K562 (cell line): ENCODE results near the gene AIF1. TPM values are rescaled to one million over a fixed set of nuclear protein-coding genes. Genes with fewer than 3 reads are reported as not detected.
A peak's percentile ranks its signal among the peaks of the same experiment; 100 is the strongest.

Source experiments
- ARID2 ChIP-seq: fragments of 450-650 bp; IDR thresholded peaks from 2 replicates; pipeline ENCODE4 v1.6.1; 2017; ENCODE audit warnings: antibody characterized with exemption, mild to moderate bottlenecking
- CBX1 ChIP-seq: sonication (generic); IDR thresholded peaks from 2 replicates; pipeline ENCODE4 v1.6.1; 2016; ENCODE audit warnings: antibody characterized with exemption, low read depth, mild to moderate bottlenecking
- ELF4 ChIP-seq: fragments of 450-650 bp; formaldehyde crosslinking; IDR thresholded peaks from 2 replicates; pipeline ENCODE4 v1.4.0; 2022; ENCODE audit warnings: missing genetic modification characterization
- HMG20A ChIP-seq: fragments of 450-650 bp; formaldehyde crosslinking; conservative IDR thresholded peaks from 2 replicates; pipeline ENCODE4 v1.4.0; 2020; ENCODE audit warnings: mild to moderate bottlenecking, mixed read lengths
- KAT7 ChIP-seq: sonication (generic); formaldehyde crosslinking; IDR thresholded peaks from 2 replicates; pipeline ENCODE4 v1.8.0; 2022; ENCODE audit warnings: missing genetic modification reagents, mild to moderate bottlenecking, borderline replicate concordance
- PHF20 ChIP-seq: fragments of 450-650 bp; IDR thresholded peaks from 2 replicates; pipeline ENCODE4 v1.6.1; 2018; ENCODE audit not compliant: partially characterized antibody
- RBM25 ChIP-seq: fragments of 200-400 bp; formaldehyde crosslinking; IDR thresholded peaks from 2 replicates; pipeline ENCODE4 v1.6.1; 2018; ENCODE audit warnings: low read length, low read depth, moderate library complexity; ENCODE audit not compliant: severe bottlenecking
- SMC3 ChIP-seq: conservative IDR thresholded peaks from 2 replicates; pipeline ENCODE4 v1.6.1; 2011; ENCODE audit warnings: low read depth, low read length, improper control_type of control experiment; ENCODE audit not compliant: insufficient read depth
- SRF ChIP-seq, 2 experiments: fragments of 250-450, 450-650 bp in 1 of 2; sonication (Bioruptor Pico) in 1 of 2; sonication (generic) in 1 of 2; formaldehyde crosslinking; IDR thresholded peaks; 2 replicates each; pipeline versions ENCODE4 v1.5.0 to v1.5.1; 2020 to 2022; ENCODE audit warnings: mild to moderate bottlenecking in 1 of 2, missing genetic modification reagents in 1 of 2
- SRSF3 ChIP-seq: fragments of 200-400 bp; formaldehyde crosslinking; IDR thresholded peaks from 2 replicates; pipeline ENCODE4 v1.6.1; 2016; ENCODE audit warnings: mild to moderate bottlenecking, low read length, moderate library complexity; ENCODE audit not compliant: insufficient read depth
- TAF15 ChIP-seq: fragments of 200-400 bp; formaldehyde crosslinking; IDR thresholded peaks from 2 replicates; pipeline ENCODE4 v1.6.1; 2017; ENCODE audit warnings: mild to moderate bottlenecking, low read depth, low read length, moderate library complexity
- TEAD4 ChIP-seq, 2 experiments: sonication (generic) in 1 of 2; formaldehyde crosslinking in 1 of 2; IDR thresholded peaks; 2 replicates each; pipeline versions ENCODE4 v1.6.1 to v1.8.0; 2012 to 2022; ENCODE audit warnings: borderline replicate concordance in 1 of 2, inconsistent platforms in 1 of 2, low read length in 1 of 2, mild to moderate bottlenecking in 1 of 2, missing genetic modification reagents in 1 of 2
- ZBED1 ChIP-seq: IDR thresholded peaks from 2 replicates; pipeline ENCODE4 v1.6.1; 2014
- ZFX ChIP-seq: sonication (generic); formaldehyde crosslinking; IDR thresholded peaks from 2 replicates; pipeline ENCODE4 v1.8.0; 2022; ENCODE audit warnings: mild to moderate bottlenecking, missing genetic modification reagents, moderate library complexity
- ZNF232 ChIP-seq: sonication (generic); formaldehyde crosslinking; IDR thresholded peaks from 2 replicates; pipeline ENCODE4 v1.8.0; 2022; ENCODE audit warnings: mild to moderate bottlenecking, missing genetic modification reagents
- ZNF644 ChIP-seq: fragments of 200-800 bp; sonication (Bioruptor generic); IDR thresholded peaks from 2 replicates; pipeline ENCODE4 v1.6.1; 2016; ENCODE audit warnings: low read depth, missing genetic modification characterization, missing compliant biosample characterization
- ZNF764 ChIP-seq: fragments of 250-450 bp; sonication (Bioruptor Pico); IDR thresholded peaks from 2 replicates; pipeline ENCODE4 v1.4.0; 2020; ENCODE audit warnings: low read depth, mild to moderate bottlenecking, moderate library complexity
- polyA plus RNA-seq, 8 experiments: library from polyadenylated mRNA; depleted of rRNA in 4 of 8; stranded (reverse) in 5 of 8; unstranded in 3 of 8; fragments of >200 nt; fragmentation: Nextera tagmentation in 2 of 8; fragmentation: Illumina TruSeq in 1 of 8; extraction: Ambion mirVana in 2 of 8; extraction: Trizol in 1 of 8; gene quantifications; 2 replicates each; pipeline versions ENCODE4 v1.2.1 to v1.2.3, GENCODE V29; 2011 to 2014; ENCODE audit warnings: inconsistent platforms in 1 of 8, missing spikeins in 1 of 8
- total RNA-seq, 7 experiments: library from RNA; depleted of rRNA in 6 of 7; stranded (reverse); fragments of >200 nt in 6 of 7; fragmentation: Illumina TruSeq in 2 of 7; extraction: Trizol in 2 of 7; gene quantifications; 2 replicates each; pipeline versions ENCODE4 v1.2.1 to v1.2.3, GENCODE V29; 2011 to 2021; ENCODE audit warnings: low replicate concordance in 1 of 7
- TF ChIP-seq, protein P1 (sequence below): fragments of 450-650 bp; IDR thresholded peaks from 2 replicates; pipeline ENCODE4 v1.6.1; 2017; ENCODE audit warnings: antibody characterized with exemption, mild to moderate bottlenecking
- TF ChIP-seq, protein P2 (sequence below): fragments of 450-650 bp; formaldehyde crosslinking; IDR thresholded peaks from 2 replicates; pipeline ENCODE4 v1.4.0; 2022; ENCODE audit warnings: missing genetic modification characterization
- TF ChIP-seq, protein P3 (sequence below), 2 experiments: fragments of 250-450 bp in 1 of 2; fragments of 450-650 bp in 1 of 2; sonication (Bioruptor Pico) in 1 of 2; IDR thresholded peaks; 2 replicates each; pipeline versions ENCODE4 v1.6.1 to v1.8.0; 2016 to 2021; ENCODE audit warnings: mild to moderate bottlenecking in 2 of 2, moderate library complexity in 2 of 2, missing compliant biosample characterization in 1 of 2, missing genetic modification characterization in 1 of 2

AIF1 gene
- total and polyA plus RNA-seq, 9 of the 15 experiments (the other 6 are each of a cell fraction or from before 2014, with no cell fraction given), result 9.4 to 33.4 (median 19.4) TPM

DNA sequence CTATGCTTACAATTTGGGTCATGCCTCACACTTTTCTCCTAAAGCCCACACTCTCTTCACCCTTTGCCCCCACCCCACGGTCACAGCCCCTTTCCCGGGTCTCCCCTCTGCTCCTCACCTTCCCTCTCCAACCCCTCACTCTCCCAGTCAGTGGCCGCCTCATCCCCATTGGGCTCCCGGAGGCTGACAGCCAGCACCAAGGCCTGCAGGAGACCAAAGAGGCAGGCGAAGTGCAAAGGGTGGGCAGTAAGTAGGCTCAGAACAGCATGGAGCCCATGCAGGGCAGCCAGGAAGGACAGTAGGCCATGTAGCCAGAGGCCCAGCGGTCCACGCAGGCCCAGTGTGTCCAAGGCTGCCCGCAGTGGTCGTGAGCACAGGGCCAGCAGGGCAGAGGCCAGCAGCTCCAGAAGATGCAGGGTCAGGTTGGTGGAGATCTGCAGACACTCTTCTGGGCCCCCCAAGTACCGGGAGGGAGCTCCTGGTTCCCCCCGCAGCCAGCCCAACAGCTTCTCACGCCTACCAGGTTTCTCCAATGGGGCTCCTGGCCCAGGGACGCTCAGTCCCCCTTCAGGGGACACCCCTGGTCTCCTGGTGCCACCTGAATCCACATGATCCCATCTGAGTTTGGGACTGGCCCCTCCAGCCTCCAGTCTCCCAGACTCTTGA, 44.1 kb downstream of the AIF1 start (continued):
- TF ChIP-seq TEAD4 (IDR thresholded peaks at IDR 0.05; ENCODE audit: low read length) (no peak), TEAD4 (CRISPR knock-in tag; IDR thresholded peaks at IDR 0.05; ENCODE audit: borderline replicate concordance) (peak; percentile 80; the same call in 1 of the 2 replicates), SRSF3 (no peak), ZFX (CRISPR knock-in tag) (no peak), KAT7 (no peak), ELF4 (CRISPR knock-in tag) (0 out of 2 replicates have a peak, but pooled peaks have one; percentile 32), SRF (CRISPR knock-in tag; IDR thresholded peaks at IDR 0.05) (0 out of 4 replicates have a peak, but pooled peaks of 1 of the 2 experiments have one; percentile 9), ZNF232 (CRISPR knock-in tag) (no peak), PHF20 (no peak), ZNF764 (CRISPR knock-in tag) (peak; percentile 62; the same call in 1 of the 2 replicates), TAF15 (peak; percentile 79; the same call in 1 of the 2 replicates), SMC3 (no peak), ARID2 (no peak), ZNF644 (tag) (no peak), HMG20A (CRISPR knock-in tag) (no peak), RBM25 (no peak), ZBED1 (no peak), CBX1 (no peak)
- TF ChIP-seq, protein P1, sequence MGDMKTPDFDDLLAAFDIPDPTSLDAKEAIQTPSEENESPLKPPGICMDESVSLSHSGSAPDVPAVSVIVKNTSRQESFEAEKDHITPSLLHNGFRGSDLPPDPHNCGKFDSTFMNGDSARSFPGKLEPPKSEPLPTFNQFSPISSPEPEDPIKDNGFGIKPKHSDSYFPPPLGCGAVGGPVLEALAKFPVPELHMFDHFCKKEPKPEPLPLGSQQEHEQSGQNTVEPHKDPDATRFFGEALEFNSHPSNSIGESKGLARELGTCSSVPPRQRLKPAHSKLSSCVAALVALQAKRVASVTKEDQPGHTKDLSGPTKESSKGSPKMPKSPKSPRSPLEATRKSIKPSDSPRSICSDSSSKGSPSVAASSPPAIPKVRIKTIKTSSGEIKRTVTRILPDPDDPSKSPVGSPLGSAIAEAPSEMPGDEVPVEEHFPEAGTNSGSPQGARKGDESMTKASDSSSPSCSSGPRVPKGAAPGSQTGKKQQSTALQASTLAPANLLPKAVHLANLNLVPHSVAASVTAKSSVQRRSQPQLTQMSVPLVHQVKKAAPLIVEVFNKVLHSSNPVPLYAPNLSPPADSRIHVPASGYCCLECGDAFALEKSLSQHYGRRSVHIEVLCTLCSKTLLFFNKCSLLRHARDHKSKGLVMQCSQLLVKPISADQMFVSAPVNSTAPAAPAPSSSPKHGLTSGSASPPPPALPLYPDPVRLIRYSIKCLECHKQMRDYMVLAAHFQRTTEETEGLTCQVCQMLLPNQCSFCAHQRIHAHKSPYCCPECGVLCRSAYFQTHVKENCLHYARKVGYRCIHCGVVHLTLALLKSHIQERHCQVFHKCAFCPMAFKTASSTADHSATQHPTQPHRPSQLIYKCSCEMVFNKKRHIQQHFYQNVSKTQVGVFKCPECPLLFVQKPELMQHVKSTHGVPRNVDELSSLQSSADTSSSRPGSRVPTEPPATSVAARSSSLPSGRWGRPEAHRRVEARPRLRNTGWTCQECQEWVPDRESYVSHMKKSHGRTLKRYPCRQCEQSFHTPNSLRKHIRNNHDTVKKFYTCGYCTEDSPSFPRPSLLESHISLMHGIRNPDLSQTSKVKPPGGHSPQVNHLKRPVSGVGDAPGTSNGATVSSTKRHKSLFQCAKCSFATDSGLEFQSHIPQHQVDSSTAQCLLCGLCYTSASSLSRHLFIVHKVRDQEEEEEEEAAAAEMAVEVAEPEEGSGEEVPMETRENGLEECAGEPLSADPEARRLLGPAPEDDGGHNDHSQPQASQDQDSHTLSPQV, result no peak
- TF ChIP-seq, protein P2, sequence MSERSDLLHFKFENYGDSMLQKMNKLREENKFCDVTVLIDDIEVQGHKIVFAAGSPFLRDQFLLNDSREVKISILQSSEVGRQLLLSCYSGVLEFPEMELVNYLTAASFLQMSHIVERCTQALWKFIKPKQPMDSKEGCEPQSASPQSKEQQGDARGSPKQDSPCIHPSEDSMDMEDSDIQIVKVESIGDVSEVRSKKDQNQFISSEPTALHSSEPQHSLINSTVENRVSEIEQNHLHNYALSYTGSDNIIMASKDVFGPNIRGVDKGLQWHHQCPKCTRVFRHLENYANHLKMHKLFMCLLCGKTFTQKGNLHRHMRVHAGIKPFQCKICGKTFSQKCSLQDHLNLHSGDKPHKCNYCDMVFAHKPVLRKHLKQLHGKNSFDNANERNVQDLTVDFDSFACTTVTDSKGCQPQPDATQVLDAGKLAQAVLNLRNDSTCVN, result 0 out of 2 replicates have a peak, but pooled peaks have one; percentile 8
- TF ChIP-seq, protein P3, sequence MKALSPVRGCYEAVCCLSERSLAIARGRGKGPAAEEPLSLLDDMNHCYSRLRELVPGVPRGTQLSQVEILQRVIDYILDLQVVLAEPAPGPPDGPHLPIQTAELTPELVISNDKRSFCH (CRISPR knock-in tag; IDR thresholded peaks at IDR 0.05), result no peak
- TF ChIP-seq, protein P3 (tag; IDR thresholded peaks at IDR 0.05), result no peak
